Effector memory CD8-positive, alpha-beta T cell (primary cell): ENCODE data around the gene IRAG1.

Experiments used
- ATAC-seq: fragments of 150-1000 bp; cut with Tn5 transposase; replicated peaks from 2 replicates; pipeline ENCODE4 v1.10.0; 2021; ENCODE audit warnings: mild to moderate bottlenecking, moderate library complexity
- DNase-seq, 3 experiments: peaks; one replicate each; pipeline ENCODE4 v3.0.0; 2021
- H3K27ac Mint-ChIP-seq, 2 donors: one replicate each; pipeline ENCODE4 v1.8.0; 2022; ENCODE audit warnings: mild to moderate bottlenecking in 2 of 2, mixed read lengths in 2 of 2, moderate library complexity in 2 of 2
- H3K27me3 Mint-ChIP-seq, 2 donors: one replicate each; pipeline ENCODE4 v1.8.0; 2022; ENCODE audit warnings: mixed read lengths in 2 of 2
- H3K36me3 Mint-ChIP-seq: one replicate; pipeline ENCODE4 v1.8.0; 2022; ENCODE audit warnings: mild to moderate bottlenecking, moderate library complexity, mixed read lengths; ENCODE audit not compliant: insufficient read depth
- H3K4me1 Mint-ChIP-seq, 2 donors: one replicate each; pipeline ENCODE4 v1.8.0; 2022; ENCODE audit warnings: low read depth in 2 of 2, mixed read lengths in 2 of 2
- H3K4me3 Mint-ChIP-seq, 2 donors: one replicate each; pipeline ENCODE4 v1.8.0; 2022; ENCODE audit warnings: mild to moderate bottlenecking in 2 of 2, mixed read lengths in 2 of 2, moderate library complexity in 2 of 2
- H3K9me3 Mint-ChIP-seq, 2 donors: one replicate each; pipeline ENCODE4 v1.8.0; 2022; ENCODE audit warnings: mixed read lengths in 2 of 2
- total RNA-seq, 9 experiments: gene quantifications; one replicate each; lab custom pipeline; 2026; lab: John Stamatoyannopoulos, UW

Gene IRAG1
- 0 to 0.30 (median 0) reads per million in 9 experiments for total RNA-seq

GRCh38 chr11:10693509-10694081 is at the start of gene IRAG1:
IRAG1 (minus strand) TSS chr11:10693755; CDS start chr11:10693602, 153 bp downstream.
- Mint-ChIP-seq H3K4me3 (no peak within 1 kb of the TSS), H3K27ac (no peak within 1 kb of the TSS), H3K27me3 (peaks cover 35 to 55% of the 10 kb centered on the region in 2 donors), H3K36me3 (no peaks in the 10 kb centered on the region), H3K4me1 (no peaks in the 10 kb centered on the region), H3K9me3 (no peaks in the 10 kb centered on the region)
- no peak for DNase-seq
- ATAC-seq = no peak

GRCh38 chr11:10742460-10743208 is 49.1 kb upstream of the IRAG1 start:
- H3K27ac Mint-ChIP-seq = peak overlapping the region; percentile 69 to 84
- no peaks in the 10 kb centered on the region for H3K27me3 Mint-ChIP-seq
- ATAC-seq (peak; percentile 96), DNase-seq (peak; percentile 25 to 36 (median 33))
- no peaks in the 10 kb centered on the region for H3K9me3 Mint-ChIP-seq
- H3K4me3 Mint-ChIP-seq = peak overlapping the region; percentile 64 to 72
- H3K4me1 Mint-ChIP-seq = peaks cover 27 to 35% of the 10 kb centered on the region in 2 donors
- H3K36me3 Mint-ChIP-seq = peaks cover 7% of the 10 kb centered on the region

GRCh38 chr11:10735481-10736475 is 42.2 kb upstream of the IRAG1 start:
- H3K4me3 Mint-ChIP-seq = peak overlapping the region; percentile 45 to 61
- H3K36me3 Mint-ChIP-seq = peaks cover 3% of the 10 kb centered on the region
- peaks cover 10 to 14% of the 10 kb centered on the region in 2 donors for H3K4me1 Mint-ChIP-seq
- peak; percentile 100 for ATAC-seq
- peak overlapping the region; percentile 32 to 90 for H3K27ac Mint-ChIP-seq
- DNase-seq = peak; percentile 87 to 89 (median 88)
- H3K27me3 Mint-ChIP-seq = no peaks in the 10 kb centered on the region
- no peaks in the 10 kb centered on the region for H3K9me3 Mint-ChIP-seq

- ATAC-seq (no peak), DNase-seq (no peak)
- H3K27ac Mint-ChIP-seq = no peak overlapping the region
- H3K4me1 Mint-ChIP-seq = peaks cover 8 to 11% of the 10 kb centered on the region in 2 donors
- no peak overlapping the region for H3K4me3 Mint-ChIP-seq
- peaks cover 6 to 34% of the 10 kb centered on the region in 2 donors for H3K27me3 Mint-ChIP-seq
- H3K9me3 Mint-ChIP-seq = no peaks in the 10 kb centered on the region
- H3K36me3 Mint-ChIP-seq = no peaks in the 10 kb centered on the region
These were observed 37.6 kb upstream of the IRAG1 start for GRCh38 chr11:10731064-10731680.

- DNase-seq (no peak), ATAC-seq (no peak)
- Mint-ChIP-seq H3K9me3 (no peaks in the 10 kb centered on the region), H3K4me1 (peaks cover 4 to 6% of the 10 kb centered on the region in 2 donors), H3K36me3 (no peaks in the 10 kb centered on the region), H3K27ac (no peak overlapping the region), H3K27me3 (peaks cover 6 to 34% of the 10 kb centered on the region in 2 donors), H3K4me3 (no peak overlapping the region)
These were observed 36.6 kb upstream of the IRAG1 start for GRCh38 chr11:10730151-10730550.

GRCh38 chr11:10728789-10729472 is 35.4 kb upstream of the IRAG1 start:
- no peaks in the 10 kb centered on the region for H3K36me3 Mint-ChIP-seq
- H3K4me3 Mint-ChIP-seq = no peak overlapping the region
- H3K4me1 Mint-ChIP-seq = peaks cover 4 to 5% of the 10 kb centered on the region in 2 donors
- DNase-seq (no peak), ATAC-seq (no peak)
- H3K27me3 Mint-ChIP-seq = peaks cover 6 to 34% of the 10 kb centered on the region in 2 donors
- H3K27ac Mint-ChIP-seq = no peak overlapping the region
- no peaks in the 10 kb centered on the region for H3K9me3 Mint-ChIP-seq

GRCh38 chr11:10728154-10728553 is 34.6 kb upstream of the IRAG1 start:
- H3K27ac Mint-ChIP-seq = no peak overlapping the region
- no peaks in the 10 kb centered on the region for H3K9me3 Mint-ChIP-seq
- no peak overlapping the region for H3K4me3 Mint-ChIP-seq
- ATAC-seq (no peak), DNase-seq (no peak)
- no peaks in the 10 kb centered on the region for H3K36me3 Mint-ChIP-seq
- peaks cover 6 to 34% of the 10 kb centered on the region in 2 donors for H3K27me3 Mint-ChIP-seq
- peaks cover 4 to 5% of the 10 kb centered on the region in 2 donors for H3K4me1 Mint-ChIP-seq

- DNase-seq = no peak
- Mint-ChIP-seq H3K9me3 (no peaks in the 10 kb centered on the region), H3K4me3 (no peak overlapping the region), H3K27me3 (peaks cover 6 to 34% of the 10 kb centered on the region in 2 donors), H3K4me1 (peaks cover 4 to 5% of the 10 kb centered on the region in 2 donors), H3K27ac (no peak overlapping the region), H3K36me3 (no peaks in the 10 kb centered on the region)
- no peak for ATAC-seq
These were observed 33.7 kb upstream of the IRAG1 start for GRCh38 chr11:10727146-10727851.

GRCh38 chr11:10725907-10726253 is 32.3 kb upstream of the IRAG1 start:
- H3K27me3 Mint-ChIP-seq = peaks cover 6 to 43% of the 10 kb centered on the region in 2 donors
- H3K4me3 Mint-ChIP-seq = no peak overlapping the region
- no peaks in the 10 kb centered on the region for H3K36me3 Mint-ChIP-seq
- no peaks in the 10 kb centered on the region for H3K9me3 Mint-ChIP-seq
- H3K27ac Mint-ChIP-seq = no peak overlapping the region
- no peak for ATAC-seq
- H3K4me1 Mint-ChIP-seq = peaks cover 4 to 5% of the 10 kb centered on the region in 2 donors
- DNase-seq = no peak

GRCh38 chr11:10725114-10725906 is 31.8 kb upstream of the IRAG1 start:
- H3K9me3 Mint-ChIP-seq = no peaks in the 10 kb centered on the region
- H3K27ac Mint-ChIP-seq = no peak overlapping the region
- peaks cover 3 to 38% of the 10 kb centered on the region in 2 donors for H3K27me3 Mint-ChIP-seq
- no peak overlapping the region for H3K4me3 Mint-ChIP-seq
- DNase-seq = no peak
- peaks cover 4 to 5% of the 10 kb centered on the region in 2 donors for H3K4me1 Mint-ChIP-seq
- peak; percentile 22 for ATAC-seq
- H3K36me3 Mint-ChIP-seq = no peaks in the 10 kb centered on the region

GRCh38 chr11:10722307-10722706 is 28.8 kb upstream of the IRAG1 start:
- Mint-ChIP-seq H3K4me3 (no peak overlapping the region), H3K4me1 (peaks cover 4 to 5% of the 10 kb centered on the region in 2 donors), H3K9me3 (no peaks in the 10 kb centered on the region), H3K27ac (no peak overlapping the region), H3K27me3 (peaks cover 13 to 35% of the 10 kb centered on the region in 2 donors), H3K36me3 (no peaks in the 10 kb centered on the region)
- DNase-seq = no peak
- no peak for ATAC-seq
